ENCODE data around the gene CD207. TPM values are rescaled to one million over a fixed set of nuclear protein-coding genes. Genes with fewer than 3 reads are reported as not detected.

CD207 gene
- total RNA-seq, 4 donors from 2014 or later: 0.95 TPM; not detected in 3

DNA sequence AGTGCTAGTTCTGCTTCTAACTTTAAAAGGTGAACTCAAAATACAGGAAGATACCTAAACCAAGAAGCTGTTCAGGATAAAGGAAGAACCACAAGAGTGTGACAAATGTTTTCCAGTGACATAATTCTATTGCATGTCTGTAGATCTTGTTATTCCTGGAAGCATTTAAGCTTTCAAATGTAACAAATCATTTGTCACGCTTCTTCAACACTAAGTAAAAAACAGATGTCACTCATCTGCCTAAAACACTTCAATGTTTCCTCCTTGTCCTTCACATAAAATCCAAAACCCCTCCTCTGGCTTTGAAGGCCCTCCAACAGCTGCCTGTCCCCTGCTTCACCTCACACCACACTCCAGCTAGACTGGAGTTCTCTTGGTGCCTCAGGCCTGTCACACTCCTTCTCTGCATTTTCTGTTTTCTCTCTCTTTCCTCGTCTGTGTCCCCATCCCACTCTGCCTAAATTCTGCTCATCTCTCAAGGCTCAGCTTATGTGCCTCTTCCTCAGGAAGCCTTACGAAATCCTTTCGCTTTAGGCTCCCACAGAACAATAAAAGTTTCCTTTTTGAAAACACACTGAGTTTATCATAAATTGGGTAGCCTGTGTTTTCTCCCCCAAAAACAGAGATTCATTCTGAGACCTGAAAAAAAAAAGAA is 8.8 kb downstream of the CD207 start:
- H3K9me3 ChIP-seq: no peaks in the 10 kb centered on the region
- intact Hi-C loops (cut with DNase I; ENCODE audit: low total_unique reads) (no loop called here), in situ Hi-C loops (cut with MboI; ENCODE audit: low pct_ligation_motif_present in 1 of 4, low pct_unique_long_range_greater_than_20kb in 1 of 4, low sequenced_read_pairs in 3 of 4) (no loop called here)
- no peaks in the 10 kb centered on the region for H3K36me3 ChIP-seq
- TF ChIP-seq POLR2A (IDR thresholded peaks at IDR 0.05) (no peak), EP300 (IDR thresholded peaks at IDR 0.05; ENCODE audit: low read depth) (no peak)
- TF ChIP-seq, protein P1, sequence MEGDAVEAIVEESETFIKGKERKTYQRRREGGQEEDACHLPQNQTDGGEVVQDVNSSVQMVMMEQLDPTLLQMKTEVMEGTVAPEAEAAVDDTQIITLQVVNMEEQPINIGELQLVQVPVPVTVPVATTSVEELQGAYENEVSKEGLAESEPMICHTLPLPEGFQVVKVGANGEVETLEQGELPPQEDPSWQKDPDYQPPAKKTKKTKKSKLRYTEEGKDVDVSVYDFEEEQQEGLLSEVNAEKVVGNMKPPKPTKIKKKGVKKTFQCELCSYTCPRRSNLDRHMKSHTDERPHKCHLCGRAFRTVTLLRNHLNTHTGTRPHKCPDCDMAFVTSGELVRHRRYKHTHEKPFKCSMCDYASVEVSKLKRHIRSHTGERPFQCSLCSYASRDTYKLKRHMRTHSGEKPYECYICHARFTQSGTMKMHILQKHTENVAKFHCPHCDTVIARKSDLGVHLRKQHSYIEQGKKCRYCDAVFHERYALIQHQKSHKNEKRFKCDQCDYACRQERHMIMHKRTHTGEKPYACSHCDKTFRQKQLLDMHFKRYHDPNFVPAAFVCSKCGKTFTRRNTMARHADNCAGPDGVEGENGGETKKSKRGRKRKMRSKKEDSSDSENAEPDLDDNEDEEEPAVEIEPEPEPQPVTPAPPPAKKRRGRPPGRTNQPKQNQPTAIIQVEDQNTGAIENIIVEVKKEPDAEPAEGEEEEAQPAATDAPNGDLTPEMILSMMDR (IDR thresholded peaks at IDR 0.05): no peak
- WGBS, 2 donors (ENCODE audit: low coverage in 1 of 2): 67 to 70% methylated on average over 4 of the region's 4 CpGs
- H3K27ac ChIP-seq: no peak overlapping the region
- no peaks in the 10 kb centered on the region for H3K27me3 ChIP-seq
- DNase-seq: no peak
- no peak overlapping the region for H3K4me3 ChIP-seq
- H3K4me1 ChIP-seq: no peaks in the 10 kb centered on the region

DNA sequence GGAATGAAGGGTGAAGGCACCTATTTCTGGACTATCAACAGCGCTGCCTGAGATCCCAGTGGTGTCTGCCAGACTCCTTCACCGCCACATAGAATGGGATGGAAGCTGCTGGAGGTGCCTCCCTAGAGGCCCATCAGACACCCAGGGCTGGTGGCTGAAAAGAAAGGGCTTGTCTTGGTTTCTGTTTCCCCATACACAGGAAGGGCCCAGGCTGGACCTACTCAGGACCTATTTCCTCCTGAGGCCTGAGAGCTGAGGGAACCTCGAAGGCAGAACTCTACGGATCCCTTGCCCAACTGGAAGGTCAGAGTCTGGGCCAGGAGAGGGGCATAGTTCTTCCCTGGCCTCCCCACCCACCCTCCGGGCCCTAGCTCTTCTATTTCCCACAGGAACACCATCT is 12.4 kb downstream of the CD207 start:
- Histone ChIP-seq H3K27me3 (peaks cover 4% of the 10 kb centered on the region), H3K9me3 (no peaks in the 10 kb centered on the region), H3K36me3 (no peaks in the 10 kb centered on the region), H3K4me3 (no peak overlapping the region), H3K27ac (no peak overlapping the region), H3K4me1 (no peaks in the 10 kb centered on the region)
- WGBS, 2 donors (ENCODE audit: low coverage in 1 of 2): 90% methylated on average over 4 of the region's 5 CpGs; no CpG with 5 or more reads in 1 of the 2 donors
- in situ Hi-C loops (cut with MboI; ENCODE audit: low pct_ligation_motif_present in 1 of 4, low pct_unique_long_range_greater_than_20kb in 1 of 4, low sequenced_read_pairs in 3 of 4): no loop called here
- DNase-seq: no peak
- intact Hi-C loops (cut with DNase I; ENCODE audit: low total_unique reads): no loop called here
- TF ChIP-seq POLR2AphosphoS5 (IDR thresholded peaks at IDR 0.05) (no peak), EP300 (IDR thresholded peaks at IDR 0.05; ENCODE audit: low read depth) (no peak), POLR2A (IDR thresholded peaks at IDR 0.05) (no peak)
- TF ChIP-seq, protein P1 (IDR thresholded peaks at IDR 0.05): no peak

DNA sequence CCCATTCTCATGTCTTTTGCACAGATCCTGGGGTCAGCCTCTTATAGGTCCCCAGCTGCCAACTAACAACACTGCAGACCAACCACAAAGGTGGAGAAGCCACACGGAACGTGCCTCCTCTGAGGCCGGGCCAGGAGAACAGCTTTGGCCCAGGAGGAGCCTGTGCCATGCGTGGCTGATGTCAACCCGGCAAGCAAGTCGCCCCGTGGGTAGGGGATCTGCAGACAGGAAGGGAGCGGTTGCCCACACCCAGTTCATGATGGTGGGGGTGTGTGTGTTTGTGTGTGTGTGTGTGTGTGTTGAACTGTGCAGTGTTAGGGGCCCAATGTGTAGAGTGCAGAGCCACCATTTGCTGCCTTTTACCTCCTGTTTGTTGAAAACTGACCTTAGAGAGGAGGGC is 12.8 kb downstream of the CD207 start:
- Histone ChIP-seq H3K27ac (no peak overlapping the region), H3K4me1 (no peaks in the 10 kb centered on the region), H3K36me3 (no peaks in the 10 kb centered on the region), H3K9me3 (no peaks in the 10 kb centered on the region), H3K27me3 (peaks cover 4% of the 10 kb centered on the region), H3K4me3 (no peak overlapping the region)
- TF ChIP-seq, protein P1 (IDR thresholded peaks at IDR 0.05): no peak
- TF ChIP-seq POLR2A (IDR thresholded peaks at IDR 0.05) (no peak), POLR2AphosphoS5 (IDR thresholded peaks at IDR 0.05) (no peak), EP300 (IDR thresholded peaks at IDR 0.05; ENCODE audit: low read depth) (no peak)
- in situ Hi-C loops (cut with MboI; ENCODE audit: low pct_ligation_motif_present in 1 of 4, low pct_unique_long_range_greater_than_20kb in 1 of 4, low sequenced_read_pairs in 3 of 4): no loop called here
- DNase-seq: no peak
- intact Hi-C loops (cut with DNase I; ENCODE audit: low total_unique reads): no loop called here
- 86% methylated on average over 8 of the region's 8 CpGs; no CpG with 5 or more reads in 1 of the 2 donors for WGBS, 2 donors (ENCODE audit: low coverage in 1 of 2)

DNA sequence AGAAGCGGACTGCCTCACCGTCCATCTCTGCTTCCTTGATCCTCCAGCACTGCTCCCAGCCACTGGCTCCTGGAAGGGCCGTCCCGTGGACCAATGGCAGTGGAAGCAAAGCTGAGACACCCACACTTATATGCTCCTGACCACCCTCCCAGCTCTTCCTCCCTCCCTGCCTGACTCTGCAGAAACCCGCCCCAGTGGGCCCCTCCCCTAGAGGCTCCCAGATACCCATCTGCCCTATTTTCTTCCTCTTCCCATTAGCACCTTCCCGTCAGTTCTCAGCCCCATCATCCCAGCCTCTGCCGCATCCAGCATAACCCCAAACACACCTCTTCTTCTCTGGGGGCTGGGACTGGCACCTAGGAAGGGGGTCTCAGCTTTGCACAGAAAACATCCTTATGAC is 15.1 kb downstream of the CD207 start, which contains the start of gene CLEC4F:
Gene CLEC4F (minus strand): TSS at position 101 of the 400 bp plus-strand sequence. CDS start 76 bp downstream, at position 25.
- intact Hi-C loops (cut with DNase I; ENCODE audit: low total_unique reads): no loop called here
- TF ChIP-seq POLR2A (IDR thresholded peaks at IDR 0.05) (no peak), EP300 (IDR thresholded peaks at IDR 0.05; ENCODE audit: low read depth) (no peak), POLR2AphosphoS5 (IDR thresholded peaks at IDR 0.05) (no peak)
- TF ChIP-seq, protein P1 (IDR thresholded peaks at IDR 0.05): no peak

More for the DNA sequence above, 15.1 kb downstream of the CD207 start, which contains the start of gene CLEC4F:
- H3K27me3 ChIP-seq: peaks cover 16% of the 10 kb centered on the region
- no peak within 1 kb of the TSS for H3K27ac ChIP-seq
- 63 to 76% methylated on average over 2 to 7 of the region's 7 CpGs for WGBS, 2 donors (ENCODE audit: low coverage in 1 of 2)
- DNase-seq: no peak
- H3K9me3 ChIP-seq: no peaks in the 10 kb centered on the region
- no peaks in the 10 kb centered on the region for H3K4me1 ChIP-seq
- in situ Hi-C loops (cut with MboI; ENCODE audit: low pct_ligation_motif_present in 1 of 4, low pct_unique_long_range_greater_than_20kb in 1 of 4, low sequenced_read_pairs in 3 of 4): no loop called here
- H3K4me3 ChIP-seq: no peak within 1 kb of the TSS
- no peaks in the 10 kb centered on the region for H3K36me3 ChIP-seq

Measured in transverse colon (tissue), 4 donors.